B cell (primary cell): Measurements from ENCODE around the gene PTGFRN. TPM values are rescaled to one million over a fixed set of nuclear protein-coding genes. Genes with fewer than 3 reads are reported as not detected.

Experiments
- ATAC-seq: fragments of 200-7000 bp; cut with Tn5 transposase; one replicate; pipeline ENCODE4 v1.10.0; 2021; ENCODE audit warnings: low read depth, mild to moderate bottlenecking, moderate number of reproducible peaks, moderate library complexity
- CTCF ChIA-PET: fragments of 350-600 bp; sonication (Branson Sonifier 250); formaldehyde crosslinking; loops from one replicate; lab custom pipeline; 2021; ENCODE audit warnings: antibody characterized with exemption, inconsistent platforms; lab: Charles Lee
- POLR2A ChIA-PET: fragments of 350-600 bp; sonication (Branson Sonifier 250); formaldehyde crosslinking; loops from one replicate; lab custom pipeline; 2021; ENCODE audit warnings: antibody characterized with exemption; lab: Charles Lee
- DNase-seq: peaks from one replicate; pipeline ENCODE4 v3.0.0; 2013
- H2AFZ ChIP-seq: 2 replicates; pipeline ENCODE4 v1.6.1; 2012; ENCODE audit warnings: mild to moderate bottlenecking, low read depth, low read length; ENCODE audit not compliant: insufficient read depth, poor library complexity, severe bottlenecking
- H3K27ac ChIP-seq, 2 donors: 1 replicate in 1 of 2; 2 replicates in 1 of 2; pipeline ENCODE4 v1.5.1; 2012 to 2013; ENCODE audit warnings: low read length in 2 of 2, mild to moderate bottlenecking in 2 of 2, moderate library complexity in 1 of 2
- H3K27me3 ChIP-seq, 4 experiments: fragments of 200-600 bp in 1 of 4; sonication (generic) in 1 of 4; replicated peaks in 1 of 4; 1 replicate in 2 of 4; 2 replicates in 2 of 4; pipeline versions ENCODE4 v1.6.1 to v1.7.0; 2013 to 2016; ENCODE audit warnings: low read length in 3 of 4, mild to moderate bottlenecking in 2 of 4, mixed read lengths in 1 of 4, moderate library complexity in 1 of 4; ENCODE audit not compliant: insufficient read depth in 4 of 4, control insufficient read depth in 3 of 4; ENCODE audit errors: control extremely low read depth in 1 of 4
- H3K36me3 ChIP-seq, 2 experiments: replicated peaks in 1 of 2; 1 replicate in 1 of 2; 2 replicates in 1 of 2; pipeline versions ENCODE4 v1.6.1 to v1.7.1; 2013; ENCODE audit warnings: low read length in 1 of 2; ENCODE audit not compliant: insufficient read depth in 2 of 2, control insufficient read depth in 1 of 2; ENCODE audit errors: control extremely low read depth in 1 of 2, extremely low read depth in 1 of 2
- H3K4me1 ChIP-seq, 2 donors: fragments of 200-600 bp in 1 of 2; sonication (generic) in 1 of 2; 1 replicate in 1 of 2; 2 replicates in 1 of 2; pipeline versions ENCODE4 v1.5.1 to v1.6.1; 2013 to 2017; ENCODE audit warnings: low read length in 2 of 2; ENCODE audit not compliant: control insufficient read depth in 2 of 2, insufficient read depth in 2 of 2
- H3K4me2 ChIP-seq: replicated peaks from 2 replicates; pipeline ENCODE3; 2012; ENCODE audit warnings: mild to moderate bottlenecking, low read depth, low read length; ENCODE audit not compliant: poor library complexity, severe bottlenecking
- H3K4me3 ChIP-seq, 5 experiments: fragments of 200-600 bp in 1 of 5; sonication (generic) in 1 of 5; 1 replicate in 3 of 5; 2 replicates in 2 of 5; pipeline versions ENCODE4 v1.5.1 to v1.7.0; 2011 to 2016; ENCODE audit warnings: low read length in 4 of 5, mild to moderate bottlenecking in 4 of 5, low read depth in 2 of 5, control low read depth in 1 of 5, moderate library complexity in 1 of 5; ENCODE audit not compliant: insufficient read depth in 1 of 5; ENCODE audit errors: control extremely low read depth in 1 of 5, extremely low read depth in 1 of 5
- H3K79me2 ChIP-seq: fragments of 200-600 bp; sonication (generic); one replicate; pipeline ENCODE4 v1.6.0; 2016; ENCODE audit warnings: low read length; ENCODE audit not compliant: control insufficient read depth, insufficient read depth
- H3K9ac ChIP-seq: fragments of 200-600 bp; sonication (generic); 2 replicates; pipeline ENCODE4 v1.6.1; 2017; ENCODE audit warnings: mild to moderate bottlenecking, low read length, moderate library complexity
- H3K9me3 ChIP-seq, 3 donors: one replicate each; pipeline versions ENCODE4 v1.6.1 to v1.7.1; 2013; ENCODE audit warnings: low read length in 2 of 3; ENCODE audit not compliant: control insufficient read depth in 2 of 3, insufficient read depth in 1 of 3; ENCODE audit errors: control extremely low read depth in 1 of 3
- H4K20me1 ChIP-seq: 2 replicates; pipeline ENCODE4 v1.6.0; 2012; ENCODE audit warnings: mild to moderate bottlenecking, low read length; ENCODE audit not compliant: insufficient read depth, control insufficient read depth, poor library complexity, severe bottlenecking
- H3K27ac Mint-ChIP-seq: one replicate; pipeline ENCODE4 v1.8.0; 2021; ENCODE audit warnings: mixed read lengths
- H3K27me3 Mint-ChIP-seq: one replicate; pipeline ENCODE4 v1.8.0; 2021; ENCODE audit warnings: mixed read lengths
- H3K4me1 Mint-ChIP-seq: one replicate; pipeline ENCODE4 v1.8.0; 2021; ENCODE audit warnings: mixed read lengths
- H3K4me3 Mint-ChIP-seq: one replicate; pipeline ENCODE4 v1.8.0; 2021; ENCODE audit warnings: mixed read lengths
- H3K9me3 Mint-ChIP-seq: one replicate; pipeline ENCODE4 v1.8.0; 2022; ENCODE audit warnings: mixed read lengths; ENCODE audit not compliant: insufficient read depth
- CTCF ChIP-seq: fragments of 200-600 bp; IDR thresholded peaks from one replicate; pipeline ENCODE4 v1.8.0; 2022; ENCODE audit warnings: antibody characterized with exemption, mild to moderate bottlenecking
- EZH2 ChIP-seq: IDR thresholded peaks from 2 replicates; pipeline ENCODE4 v1.6.1; 2012; ENCODE audit warnings: borderline replicate concordance, low read depth, mild to moderate bottlenecking, moderate library complexity, low read length; ENCODE audit not compliant: insufficient read depth, poor library complexity, severe bottlenecking
- WGBS: methylation state at CpG from one replicate; pipeline ENCODE4 v1.1.5; 2013; ENCODE audit warnings: missing lambda C conversion rate; ENCODE audit not compliant: insufficient coverage; 5-methylcytosine and 5-hydroxymethylcytosine counted together
- intact Hi-C: fragments of 100-400 bp; cut with micrococcal nuclease; formaldehyde crosslinking; loops from one replicate; pipeline ENCODE4 v1.10.0; 2022
- polyA plus RNA-seq: library from polyadenylated mRNA; depleted of rRNA; stranded (reverse); fragments of >200 nt; gene quantifications from 2 replicates; pipeline ENCODE4 v1.2.3, GENCODE V29; 2012
- total RNA-seq, 2 donors: library from RNA; stranded (reverse); fragments of 120-200 nt in 1 of 2; gene quantifications; 1 replicate in 1 of 2; 2 replicates in 1 of 2; pipeline versions ENCODE4 v1.2.3 to v1.2.4, GENCODE V29; 2013 to 2022

PTGFRN gene
- total and polyA plus RNA-seq, 2 donors (not counting 1 experiment from before 2014, with no cell fraction given) = 0.17 TPM; not detected in 1

- no peak overlapping the region for H3K27ac ChIP-seq
- ChIA-PET POLR2A (no interaction called here), CTCF (no interaction called here)
- Mint-ChIP-seq H3K4me3 (no peak overlapping the region), H3K9me3 (no peaks in the 10 kb centered on the region), H3K27me3 (no peaks in the 10 kb centered on the region), H3K4me1 (no peaks in the 10 kb centered on the region), H3K27ac (no peak overlapping the region)
- intact Hi-C loops = no loop called here
- no peak overlapping the region for H3K4me3 ChIP-seq
- no peak for DNase-seq
- H3K79me2 ChIP-seq = no peaks in the 10 kb centered on the region
- H2AFZ ChIP-seq = no peak overlapping the region
- TF ChIP-seq CTCF (no peak), EZH2 (no peak)
- H3K4me1 ChIP-seq = no peaks in the 10 kb centered on the region
- no peaks in the 10 kb centered on the region for H3K36me3 ChIP-seq
- no peak for ATAC-seq
- H3K9ac ChIP-seq = no peak overlapping the region
- 100% methylated on average over 2 of the region's 3 CpGs for WGBS
- no peaks in the 10 kb centered on the region for H3K27me3 ChIP-seq
- no peaks in the 10 kb centered on the region for H3K9me3 ChIP-seq
- no peak overlapping the region for H3K4me2 ChIP-seq
- H4K20me1 ChIP-seq = no peaks in the 10 kb centered on the region
Measured at GRCh38 chr1:117011334-117011733, 101.6 kb downstream of the PTGFRN start.

- WGBS = 99% methylated on average over 5 of the region's 5 CpGs
- no peaks in the 10 kb centered on the region for H3K36me3 ChIP-seq
- H3K27me3 ChIP-seq = no peaks in the 10 kb centered on the region
- H3K9me3 ChIP-seq = no peaks in the 10 kb centered on the region
- H3K27ac ChIP-seq = no peak overlapping the region
- TF ChIP-seq CTCF = no peak
- no peak overlapping the region for H3K9ac ChIP-seq
- CTCF ChIA-PET = no interaction called here
- Mint-ChIP-seq H3K27ac (no peak overlapping the region), H3K9me3 (no peaks in the 10 kb centered on the region), H3K4me1 (peaks cover 2% of the 10 kb centered on the region), H3K27me3 (no peaks in the 10 kb centered on the region), H3K4me3 (no peak overlapping the region)
- no peaks in the 10 kb centered on the region for H3K4me1 ChIP-seq
- H2AFZ ChIP-seq = no peak overlapping the region
- intact Hi-C loops = no loop called here
- H4K20me1 ChIP-seq = no peaks in the 10 kb centered on the region
- H3K79me2 ChIP-seq = no peaks in the 10 kb centered on the region
- H3K4me3 ChIP-seq = no peak overlapping the region
- POLR2A ChIA-PET = no interaction called here
- ATAC-seq (no peak), DNase-seq (no peak)
- no peak overlapping the region for H3K4me2 ChIP-seq
Measured at GRCh38 chr1:117013309-117013858, 103.7 kb downstream of the PTGFRN start.
